ENCODE measurements around the gene WNT2.

Gene WNT2

GRCh38 chr7:117322741-117323304, at the start of gene WNT2:
WNT2 (minus strand) TSS chr7:117323058; CDS start chr7:117322989, 69 bp downstream.
- DNase-seq, result peak in 1 of 2 experiments; percentile 38

- no peak for DNase-seq
These were observed 49.2 kb upstream of the WNT2 start for GRCh38 chr7:117372073-117372472.

GRCh38 chr7:117364339-117365080, 41.7 kb upstream of the WNT2 start:
- no peak for DNase-seq

GRCh38 chr7:117362294-117362888, 39.5 kb upstream of the WNT2 start:
- no peak for DNase-seq

GRCh38 chr7:117350027-117350426, 27.2 kb upstream of the WNT2 start:
- DNase-seq, result no peak

GRCh38 chr7:117349570-117349969, 26.7 kb upstream of the WNT2 start:
- DNase-seq, result no peak

- no peak for DNase-seq
These were observed 25.3 kb upstream of the WNT2 start for GRCh38 chr7:117347962-117348672.

GRCh38 chr7:117347480-117347879, 24.6 kb upstream of the WNT2 start:
- DNase-seq, result no peak

- no peak for DNase-seq
These were observed 23.3 kb upstream of the WNT2 start for GRCh38 chr7:117346161-117346560.

GRCh38 chr7:117338020-117338419, 15.2 kb upstream of the WNT2 start:
- DNase-seq, result no peak

GRCh38 chr7:117333168-117333567, 10.3 kb upstream of the WNT2 start:
- no peak for DNase-seq

- DNase-seq, result no peak
These were observed 9.2 kb upstream of the WNT2 start for GRCh38 chr7:117332031-117332430.

- no peak for DNase-seq
These were observed 3.0 kb upstream of the WNT2 start for GRCh38 chr7:117325836-117326235.

GRCh38 chr7:117324960-117325359, 2.1 kb upstream of the WNT2 start:
- no peak for DNase-seq

- peak; percentile 23 to 32 for DNase-seq
These were observed 1.2 kb upstream of the WNT2 start for GRCh38 chr7:117323851-117324711.

GRCh38 chr7:117323305-117323850, 520 bp upstream of the WNT2 start:
- DNase-seq, result peak in 1 of 2 experiments; percentile 38

GRCh38 chr7:117320523-117320922, 2.3 kb downstream of the WNT2 start:
- DNase-seq, result no peak

GRCh38 chr7:117319181-117319580, 3.7 kb downstream of the WNT2 start:
- no peak for DNase-seq

GRCh38 chr7:117313582-117313981, 9.3 kb downstream of the WNT2 start:
- no peak for DNase-seq

- no peak for DNase-seq
These were observed 10.0 kb downstream of the WNT2 start for GRCh38 chr7:117312593-117313580.

- no peak for DNase-seq
These were observed 14.0 kb downstream of the WNT2 start for GRCh38 chr7:117308891-117309290.

Data from NCI-H524 (cell line).